HepG2 (cell line): ENCODE results near the gene CCDC9B. TPM values are rescaled to one million over a fixed set of nuclear protein-coding genes. Genes with fewer than 3 reads are reported as not detected.

ENCODE experiments used
- ATAC-seq: fragments of 200-7000 bp; cut with Tn5 transposase; 3 replicates; pipeline ENCODE4 v1.9.1; 2020; ENCODE audit warnings: mild to moderate bottlenecking, moderate library complexity
- BruUV-seq: library from RNA; stranded (reverse); fragments of 400-500 nt; replicated peaks from 2 replicates; lab custom pipeline; 2021; lab: Mats Ljungman, UMichigan
- CTCF ChIA-PET: fragments of 300-600 bp; formaldehyde crosslinking; extraction: SDS; loops from one replicate; lab custom pipeline; 2021; ENCODE audit warnings: low total read pairs, inconsistent platforms, low intra/inter-chr PET ratio; lab: Yijun Ruan, JAX
- POLR2A ChIA-PET: fragments of 350-600 bp; sonication (Branson Sonifier 250); formaldehyde crosslinking; loops from one replicate; lab custom pipeline; 2020; ENCODE audit warnings: antibody characterized with exemption, inconsistent platforms; lab: Yijun Ruan, JAX
- DNase-seq: peaks from one replicate; pipeline ENCODE4 v3.0.0-alpha.2; 2015; ENCODE audit warnings: low spot score
- FAIRE-seq: peaks from 3 replicates; lab custom pipeline; 2011; peaks lifted over from hg19 to GRCh38; lab: Jason Lieb, UNC
- H2AFZ ChIP-seq: one replicate; pipeline ENCODE4 v1.6.1; 2011; ENCODE audit warnings: low read length, inconsistent platforms
- H3K27ac ChIP-seq: fragments of 300-600 bp; 3 replicates; pipeline ENCODE4 v1.8.0; 2011; ENCODE audit warnings: mixed run types, mild to moderate bottlenecking, mixed read lengths, low read length, inconsistent platforms; ENCODE audit not compliant: insufficient read depth; ENCODE audit errors: extremely low read length
- H3K27me3 ChIP-seq, 2 experiments: fragments of 200-600 bp in 1 of 2; 2 replicates in 1 of 2; 3 replicates in 1 of 2; pipeline versions ENCODE4 v1.6.0 to v1.8.0; 2011; ENCODE audit warnings: low read length in 2 of 2, mild to moderate bottlenecking in 2 of 2, moderate library complexity in 2 of 2, inconsistent platforms in 1 of 2; ENCODE audit not compliant: insufficient read depth in 2 of 2, control insufficient read depth in 1 of 2
- H3K36me3 ChIP-seq, 2 experiments: fragments of 200-600 bp in 1 of 2; replicated peaks in 1 of 2; 2 replicates in 1 of 2; 3 replicates in 1 of 2; pipeline versions ENCODE4 v1.5.1 to v1.8.0; 2011; ENCODE audit warnings: low read length in 2 of 2, inconsistent platforms in 1 of 2; ENCODE audit not compliant: insufficient read depth in 2 of 2, control insufficient read depth in 1 of 2
- H3K4me1 ChIP-seq: 2 replicates; pipeline ENCODE4 v1.5.1; 2012; ENCODE audit warnings: low read length, inconsistent platforms; ENCODE audit not compliant: insufficient read depth
- H3K4me2 ChIP-seq: 2 replicates; pipeline ENCODE4 v1.6.0; 2011; ENCODE audit warnings: low read depth, low read length, inconsistent platforms
- H3K4me3 ChIP-seq, 3 experiments: fragments of 200-600 bp in 1 of 3; sonication (generic), shearing (Covaris generic) in 1 of 3; replicated peaks in 1 of 3; 2 replicates each; pipeline ENCODE4 v1.5.1; 2011 to 2016; ENCODE audit warnings: low read length in 3 of 3, inconsistent platforms in 2 of 3, low read depth in 2 of 3, mild to moderate bottlenecking in 2 of 3, control low read depth in 1 of 3, mixed read lengths in 1 of 3; ENCODE audit not compliant: insufficient read depth in 1 of 3
- H3K79me2 ChIP-seq: one replicate; pipeline ENCODE4 v1.6.1; 2011; ENCODE audit warnings: low read length, inconsistent platforms; ENCODE audit not compliant: insufficient read depth
- H3K9ac ChIP-seq: 2 replicates; pipeline ENCODE4 v1.6.0; 2011; ENCODE audit warnings: mild to moderate bottlenecking, low read depth, low read length, inconsistent platforms; ENCODE audit not compliant: insufficient read depth
- H3K9me3 ChIP-seq: 2 replicates; pipeline ENCODE4 v1.5.1; 2012; ENCODE audit warnings: mild to moderate bottlenecking, low read length
- H4K20me1 ChIP-seq: 2 replicates; pipeline ENCODE4 v1.6.0; 2011; ENCODE audit warnings: inconsistent platforms, mild to moderate bottlenecking, low read length, moderate library complexity; ENCODE audit not compliant: insufficient read depth
- EED ChIP-seq: sonication (generic); formaldehyde crosslinking; IDR thresholded peaks from 2 replicates; pipeline ENCODE4 v1.5.0; 2020; ENCODE audit warnings: mild to moderate bottlenecking, missing genetic modification reagents
- HNRNPUL1 ChIP-seq: fragments of 200-400 bp; formaldehyde crosslinking; IDR thresholded peaks from 2 replicates; pipeline ENCODE4 v1.6.1; 2017; ENCODE audit warnings: low read depth, mild to moderate bottlenecking, low read length, moderate library complexity
- PCBP2 ChIP-seq: fragments of 200-400 bp; formaldehyde crosslinking; optimal IDR thresholded peaks from 2 replicates; pipeline ENCODE3; 2018; ENCODE audit warnings: low read length, low read depth; ENCODE audit not compliant: poor library complexity, severe bottlenecking
- SKI ChIP-seq: fragments of 450-650 bp; IDR thresholded peaks from one replicate; pipeline ENCODE4 v1.6.1; 2018; ENCODE audit warnings: mild to moderate bottlenecking; ENCODE audit not compliant: partially characterized antibody
- SRSF9 ChIP-seq: fragments of 200-400 bp; formaldehyde crosslinking; IDR thresholded peaks from 2 replicates; pipeline ENCODE4 v1.6.1; 2018; ENCODE audit warnings: borderline replicate concordance, mild to moderate bottlenecking, low read depth, low read length; ENCODE audit not compliant: insufficient read depth, poor library complexity, severe bottlenecking
- TBX2 ChIP-seq: sonication (generic); formaldehyde crosslinking; IDR thresholded peaks from 2 replicates; pipeline ENCODE4 v1.5.0; 2020; ENCODE audit warnings: missing genetic modification reagents, mild to moderate bottlenecking, borderline replicate concordance
- ZNF484 ChIP-seq: sonication (generic); formaldehyde crosslinking; IDR thresholded peaks from 2 replicates; pipeline ENCODE4 v1.5.1; 2020; ENCODE audit warnings: mild to moderate bottlenecking, low read depth, missing genetic modification reagents, borderline replicate concordance
- ZNF605 ChIP-seq: sonication (generic); formaldehyde crosslinking; IDR thresholded peaks from 2 replicates; pipeline ENCODE4 v1.8.0; 2022; ENCODE audit warnings: mild to moderate bottlenecking, missing genetic modification reagents
- ZNF644 ChIP-seq: IDR thresholded peaks from 2 replicates; pipeline ENCODE4 v1.6.1; 2016; ENCODE audit warnings: low read depth
- ZNF83 ChIP-seq: sonication (generic); formaldehyde crosslinking; IDR thresholded peaks from 2 replicates; pipeline ENCODE4 v1.4.0; 2020; ENCODE audit warnings: missing genetic modification reagents, mild to moderate bottlenecking, borderline replicate concordance
- WGBS: methylation state at CpG from one replicate; pipeline ENCODE4 v1.1.6; 2017; ENCODE audit warnings: low lambda C conversion rate; 5-methylcytosine and 5-hydroxymethylcytosine counted together
- in situ Hi-C: cut with HindIII; loops from 2 replicates; pipeline ENCODE4 v1.10.0; 2017; ENCODE audit warnings: low pct_unique_long_range_greater_than_20kb; ENCODE audit not compliant: extremely low pct_ligation_motif_present
- intact Hi-C: fragments of 100-400 bp; cut with micrococcal nuclease; formaldehyde crosslinking; loops from one replicate; pipeline ENCODE4 v1.10.0; 2022; ENCODE audit not compliant: unreplicated experiment
- polyA plus RNA-seq, 8 experiments: library from polyadenylated mRNA; depleted of rRNA in 3 of 8; stranded (reverse) in 7 of 8; unstranded in 1 of 8; fragments of >200 nt; fragmentation: Illumina TruSeq in 4 of 8; extraction: Trizol in 4 of 8; gene quantifications; 2 replicates each; pipeline versions ENCODE4 v1.2.1 to v1.2.3, GENCODE V29; 2011 to 2016; ENCODE audit warnings: low read depth in 4 of 8, missing spikeins in 1 of 8, mixed read lengths in 1 of 8; ENCODE audit not compliant: insufficient read depth in 1 of 8
- total RNA-seq, 5 experiments: library from RNA; depleted of rRNA; stranded (reverse); fragments of >200 nt; fragmentation: Illumina TruSeq; extraction: Trizol; gene quantifications; 2 replicates each; pipeline ENCODE4 v1.2.3, GENCODE V29; 2016; ENCODE audit warnings: low read depth in 1 of 5
- TF ChIP-seq, protein P1 (sequence below): sonication (generic); formaldehyde crosslinking; IDR thresholded peaks from 2 replicates; pipeline ENCODE4 v1.4.0; 2020; ENCODE audit warnings: mild to moderate bottlenecking, missing genetic modification reagents
- TF ChIP-seq, protein P2 (sequence below): sonication (generic); formaldehyde crosslinking; IDR thresholded peaks from 2 replicates; pipeline ENCODE4 v1.5.0; 2020; ENCODE audit warnings: missing genetic modification reagents
- TF ChIP-seq, protein P3 (sequence below): IDR thresholded peaks from 2 replicates; pipeline ENCODE4 v1.6.1; 2018; ENCODE audit warnings: missing genetic modification reagents, mild to moderate bottlenecking, missing compliant biosample characterization
- TF ChIP-seq, protein P4 (sequence below): sonication (generic); formaldehyde crosslinking; IDR thresholded peaks from 2 replicates; pipeline ENCODE4 v1.5.0; 2020; ENCODE audit warnings: missing genetic modification reagents

The CCDC9B gene
- total and polyA plus RNA-seq, 2 of the 13 experiments (the other 11 are each of a cell fraction or from before 2014, with no cell fraction given) = 0.98 to 1.6 TPM

DNA sequence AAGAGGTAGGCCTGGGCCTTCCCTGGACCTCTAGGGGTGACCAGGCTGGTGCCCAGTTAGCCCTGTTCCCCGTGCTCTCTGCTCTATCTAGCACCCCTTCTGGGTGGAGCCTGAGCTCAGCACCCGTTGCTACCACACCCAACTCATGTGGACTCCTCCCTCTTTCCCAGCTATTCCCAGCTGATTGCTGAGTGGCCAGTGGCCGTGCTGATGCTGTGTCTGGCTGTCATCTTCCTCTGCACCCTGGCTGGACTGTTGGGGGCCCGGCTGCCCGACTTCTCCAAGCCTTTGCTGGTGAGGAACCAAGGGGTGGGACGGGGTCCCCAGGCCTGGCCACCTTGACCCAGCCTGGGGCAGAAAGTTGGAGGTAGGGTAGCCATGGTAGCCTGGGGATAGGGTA lies 23.5 kb upstream of the CCDC9B start:
- Histone ChIP-seq H4K20me1 (no peaks in the 10 kb centered on the region), H3K27ac (no peak overlapping the region), H3K27me3 (peaks cover 13 to 78% of the 10 kb centered on the region in 2 experiments), H3K9ac (no peak overlapping the region), H3K9me3 (no peaks in the 10 kb centered on the region), H3K79me2 (no peaks in the 10 kb centered on the region), H3K4me2 (no peak overlapping the region), H3K4me3 (no peak overlapping the region), H2AFZ (no peak overlapping the region), H3K36me3 (no peaks in the 10 kb centered on the region), H3K4me1 (no peaks in the 10 kb centered on the region)
- POLR2A ChIA-PET = no interaction called here
- CTCF ChIA-PET = no interaction called here
- intact Hi-C loops = no loop called here
- ATAC-seq (no peak), DNase-seq (no peak), FAIRE-seq (no peak)
- no peak for TF ChIP-seq ZNF484 (CRISPR knock-in tag)
- TF ChIP-seq SRSF9 = no peak
- BruUV-seq = no TSS peak
- in situ Hi-C loops = no loop called here
- WGBS = 2% methylated on average over 6 of the region's 6 CpGs

DNA sequence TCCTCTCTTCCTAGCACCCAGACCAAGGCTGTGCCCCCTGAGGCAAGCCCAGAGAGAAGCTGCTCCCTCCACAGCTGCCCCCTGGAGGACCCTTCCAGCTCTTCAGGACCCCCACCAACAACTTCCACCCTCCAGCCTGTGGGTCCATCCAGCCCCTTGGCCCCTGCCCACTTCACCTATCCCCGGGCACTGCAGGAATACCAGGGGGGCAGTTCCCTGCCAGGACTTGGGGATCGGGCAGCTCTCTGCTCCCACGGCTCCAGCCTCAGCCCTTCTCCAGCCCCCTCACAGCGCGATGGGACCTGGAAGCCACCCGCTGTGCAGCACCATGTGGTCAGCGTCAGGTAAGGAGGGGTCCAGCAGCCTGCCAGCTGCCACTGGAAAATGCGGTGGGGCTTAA lies 22.9 kb upstream of the CCDC9B start:
- H3K36me3 ChIP-seq = no peaks in the 10 kb centered on the region
- ChIA-PET CTCF (no interaction called here), POLR2A (no interaction called here)
- intact Hi-C loops (no loop called here), in situ Hi-C loops (no loop called here)
- H2AFZ ChIP-seq = no peak overlapping the region
- FAIRE-seq = no peak
- no peak for DNase-seq
- H3K79me2 ChIP-seq = no peaks in the 10 kb centered on the region
- H3K27me3 ChIP-seq = peaks cover 11 to 78% of the 10 kb centered on the region in 2 experiments
- no peak overlapping the region for H3K27ac ChIP-seq
- no peak overlapping the region for H3K4me2 ChIP-seq
- 22% methylated on average over 3 of the region's 8 CpGs for WGBS
- no peak overlapping the region for H3K4me3 ChIP-seq
- no peaks in the 10 kb centered on the region for H4K20me1 ChIP-seq
- peaks cover 6% of the 10 kb centered on the region for H3K4me1 ChIP-seq
- no TSS peak for BruUV-seq
- no peak overlapping the region for H3K9ac ChIP-seq
- ATAC-seq = no peak
- H3K9me3 ChIP-seq = no peaks in the 10 kb centered on the region
- TF ChIP-seq, protein P1, sequence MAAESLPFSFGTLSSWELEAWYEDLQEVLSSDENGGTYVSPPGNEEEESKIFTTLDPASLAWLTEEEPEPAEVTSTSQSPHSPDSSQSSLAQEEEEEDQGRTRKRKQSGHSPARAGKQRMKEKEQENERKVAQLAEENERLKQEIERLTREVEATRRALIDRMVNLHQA (CRISPR knock-in tag) = no peak
- TF ChIP-seq HNRNPUL1 = no peak
- TF ChIP-seq, protein P2, sequence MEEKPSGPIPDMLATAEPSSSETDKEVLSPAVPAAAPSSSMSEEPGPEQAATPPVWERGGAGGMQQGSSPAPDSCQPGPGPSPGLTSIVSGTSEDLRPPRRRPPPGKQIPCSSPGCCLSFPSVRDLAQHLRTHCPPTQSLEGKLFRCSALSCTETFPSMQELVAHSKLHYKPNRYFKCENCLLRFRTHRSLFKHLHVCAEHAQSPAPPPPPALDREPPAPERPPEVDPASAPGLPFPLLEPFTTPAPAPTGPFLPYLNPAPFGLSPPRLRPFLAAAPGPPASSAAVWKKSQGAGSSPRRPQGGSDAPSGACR (CRISPR knock-in tag) = no peak
- TF ChIP-seq, protein P3, sequence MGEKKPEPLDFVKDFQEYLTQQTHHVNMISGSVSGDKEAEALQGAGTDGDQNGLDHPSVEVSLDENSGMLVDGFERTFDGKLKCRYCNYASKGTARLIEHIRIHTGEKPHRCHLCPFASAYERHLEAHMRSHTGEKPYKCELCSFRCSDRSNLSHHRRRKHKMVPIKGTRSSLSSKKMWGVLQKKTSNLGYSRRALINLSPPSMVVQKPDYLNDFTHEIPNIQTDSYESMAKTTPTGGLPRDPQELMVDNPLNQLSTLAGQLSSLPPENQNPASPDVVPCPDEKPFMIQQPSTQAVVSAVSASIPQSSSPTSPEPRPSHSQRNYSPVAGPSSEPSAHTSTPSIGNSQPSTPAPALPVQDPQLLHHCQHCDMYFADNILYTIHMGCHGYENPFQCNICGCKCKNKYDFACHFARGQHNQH (CRISPR knock-in tag) = no peak
- TF ChIP-seq PCBP2 = no peak
- TF ChIP-seq ZNF644 (CRISPR knock-in tag) = no peak
- TF ChIP-seq ZNF605 (CRISPR knock-in tag) = no peak
- TF ChIP-seq EED (CRISPR knock-in tag) = no peak
- no peak for TF ChIP-seq ZNF83 (CRISPR knock-in tag)
- TF ChIP-seq, protein P4, sequence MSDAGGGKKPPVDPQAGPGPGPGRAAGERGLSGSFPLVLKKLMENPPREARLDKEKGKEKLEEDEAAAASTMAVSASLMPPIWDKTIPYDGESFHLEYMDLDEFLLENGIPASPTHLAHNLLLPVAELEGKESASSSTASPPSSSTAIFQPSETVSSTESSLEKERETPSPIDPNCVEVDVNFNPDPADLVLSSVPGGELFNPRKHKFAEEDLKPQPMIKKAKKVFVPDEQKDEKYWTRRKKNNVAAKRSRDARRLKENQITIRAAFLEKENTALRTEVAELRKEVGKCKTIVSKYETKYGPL (CRISPR knock-in tag) = no peak
- no peak for TF ChIP-seq TBX2 (CRISPR knock-in tag)
- no peak for TF ChIP-seq SKI
